Left lung (tissue), 10 donors: ENCODE data around the gene IKBKE. TPM values are rescaled to one million over a fixed set of nuclear protein-coding genes. Genes with fewer than 3 reads are reported as not detected.

ENCODE experiments used
- ATAC-seq: fragments of 200-7000 bp; cut with Tn5 transposase; one replicate; pipeline ENCODE4 v1.9.1; 2020; ENCODE audit warnings: moderate library complexity
- DNase-seq, 4 donors: peaks; one replicate each; pipeline ENCODE4 v3.0.0-alpha.2; 2013 to 2020
- H3K27ac ChIP-seq, 2 donors: fragments of 200-600 bp; sonication (generic) in 1 of 2; one replicate each; pipeline versions ENCODE4 v1.5.0 to v1.8.0; 2020 to 2021
- H3K27me3 ChIP-seq, 2 donors: fragments of 200-600 bp; sonication (generic) in 1 of 2; one replicate each; pipeline versions ENCODE4 v1.5.0 to v1.8.0; 2020 to 2021
- H3K36me3 ChIP-seq, 2 donors: fragments of 200-600 bp; sonication (generic) in 1 of 2; one replicate each; pipeline versions ENCODE4 v1.5.0 to v1.8.0; 2020 to 2021
- H3K4me1 ChIP-seq, 2 donors: fragments of 200-600 bp; one replicate each; pipeline ENCODE4 v1.8.0; 2021
- H3K4me3 ChIP-seq, 2 donors: fragments of 200-600 bp; sonication (generic) in 1 of 2; one replicate each; pipeline versions ENCODE4 v1.5.0 to v1.8.0; 2020 to 2021; ENCODE audit warnings: mild to moderate bottlenecking in 1 of 2
- H3K9me3 ChIP-seq, 2 donors: fragments of 200-600 bp; sonication (generic) in 1 of 2; one replicate each; pipeline versions ENCODE4 v1.5.0 to v1.8.0; 2020 to 2021
- intact Hi-C, 2 donors: fragments of 100-400 bp; cut with DNase I; formaldehyde crosslinking; loops; one replicate each; pipeline versions ENCODE4 v1.11.2 to v1.14.2; 2022
- polyA plus RNA-seq, 6 donors: library from polyadenylated mRNA; unstranded; fragments of 120-200 nt; gene quantifications; one replicate each; pipeline ENCODE4 v1.2.1, GENCODE V29; 2013; ENCODE audit not compliant: insufficient read length in 6 of 6
- total RNA-seq, 2 donors: library from RNA; stranded (reverse); fragmentation: NEBNext Ultra II Directional; extraction: Animal tissue kit (Norgen Biotek cat#: 25700); gene quantifications; one replicate each; pipeline ENCODE4 v1.2.1, GENCODE V29; 2021
- TF ChIP-seq, protein P1 (sequence below), 2 donors: fragments of 200-600 bp; sonication (generic) in 1 of 2; IDR thresholded peaks; one replicate each; pipeline versions ENCODE4 v1.5.0 to v1.8.0; 2021; ENCODE audit warnings: antibody characterized with exemption in 2 of 2
- donor health status: DM: no; HTN: yes; CAD: no.
- donor health status: DM: no; HTN: no; CAD: no.

The IKBKE gene
- total and polyA plus RNA-seq, 8 donors: 4.7 to 17.8 (median 7.8) TPM

DNA sequence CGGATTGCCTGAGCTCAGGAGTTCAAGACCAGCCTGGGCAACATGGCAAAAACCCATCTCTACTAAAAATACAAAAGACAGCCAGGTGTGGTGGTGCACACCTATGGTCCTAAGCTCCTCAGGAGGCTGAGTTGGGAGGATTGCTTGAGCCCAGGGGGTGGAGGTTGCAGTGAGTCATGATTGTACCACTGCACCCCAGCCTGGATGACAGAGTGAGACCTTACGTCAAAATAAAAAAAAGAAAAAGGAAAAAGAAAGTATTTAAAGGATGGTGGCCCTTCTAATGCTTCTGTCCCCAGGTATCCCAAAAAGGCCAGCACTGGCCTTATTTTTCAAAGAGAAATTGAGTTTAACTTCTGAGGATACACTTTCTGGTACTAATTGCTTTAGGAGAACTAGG, 1.7 kb downstream of the IKBKE start:
- ATAC-seq (no peak), DNase-seq (no peak)
- intact Hi-C loops: no loop called here
- peaks cover 25 to 66% of the 10 kb centered on the region in 2 donors for H3K4me1 ChIP-seq
- peak overlapping the region in 1 of 2 donors; percentile 76 for H3K27ac ChIP-seq
- no peaks in the 10 kb centered on the region for H3K9me3 ChIP-seq
- no peaks in the 10 kb centered on the region for H3K27me3 ChIP-seq
- H3K4me3 ChIP-seq: peak overlapping the region in 1 of 2 donors; percentile 72
- TF ChIP-seq, protein P1, sequence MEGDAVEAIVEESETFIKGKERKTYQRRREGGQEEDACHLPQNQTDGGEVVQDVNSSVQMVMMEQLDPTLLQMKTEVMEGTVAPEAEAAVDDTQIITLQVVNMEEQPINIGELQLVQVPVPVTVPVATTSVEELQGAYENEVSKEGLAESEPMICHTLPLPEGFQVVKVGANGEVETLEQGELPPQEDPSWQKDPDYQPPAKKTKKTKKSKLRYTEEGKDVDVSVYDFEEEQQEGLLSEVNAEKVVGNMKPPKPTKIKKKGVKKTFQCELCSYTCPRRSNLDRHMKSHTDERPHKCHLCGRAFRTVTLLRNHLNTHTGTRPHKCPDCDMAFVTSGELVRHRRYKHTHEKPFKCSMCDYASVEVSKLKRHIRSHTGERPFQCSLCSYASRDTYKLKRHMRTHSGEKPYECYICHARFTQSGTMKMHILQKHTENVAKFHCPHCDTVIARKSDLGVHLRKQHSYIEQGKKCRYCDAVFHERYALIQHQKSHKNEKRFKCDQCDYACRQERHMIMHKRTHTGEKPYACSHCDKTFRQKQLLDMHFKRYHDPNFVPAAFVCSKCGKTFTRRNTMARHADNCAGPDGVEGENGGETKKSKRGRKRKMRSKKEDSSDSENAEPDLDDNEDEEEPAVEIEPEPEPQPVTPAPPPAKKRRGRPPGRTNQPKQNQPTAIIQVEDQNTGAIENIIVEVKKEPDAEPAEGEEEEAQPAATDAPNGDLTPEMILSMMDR (IDR thresholded peaks at IDR 0.05): no peak
- H3K36me3 ChIP-seq: peaks cover 0 to 34% of the 10 kb centered on the region in 2 donors

DNA sequence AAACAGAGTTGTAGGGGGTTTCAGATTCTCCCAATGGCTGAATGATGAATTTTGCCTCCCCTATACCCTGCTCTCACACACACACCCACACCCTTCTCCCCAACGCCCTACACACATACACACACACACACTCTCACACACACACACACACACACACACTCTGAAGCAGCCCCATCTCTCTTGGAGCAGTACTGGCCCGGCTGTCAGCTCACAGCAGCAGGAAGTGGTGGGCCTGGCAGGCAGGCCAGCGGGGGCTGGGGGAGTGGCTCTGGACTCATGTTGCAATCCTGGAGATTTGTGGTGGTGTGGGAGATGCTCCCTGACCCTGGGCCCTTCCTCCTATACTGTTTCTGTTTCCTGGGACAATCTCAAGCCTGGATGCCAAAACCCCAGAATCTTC, 2.2 kb downstream of the IKBKE start:
- H3K9me3 ChIP-seq: no peaks in the 10 kb centered on the region
- intact Hi-C loops: no loop called here
- peak in 3 of 4 donors; percentile 57 to 86 (median 71) for DNase-seq
- TF ChIP-seq, protein P1 (IDR thresholded peaks at IDR 0.05): no peak
- H3K36me3 ChIP-seq: peaks cover 0 to 38% of the 10 kb centered on the region in 2 donors
- H3K4me1 ChIP-seq: peaks cover 25 to 62% of the 10 kb centered on the region in 2 donors
- H3K27ac ChIP-seq: peak overlapping the region in 1 of 2 donors; percentile 76
- no peaks in the 10 kb centered on the region for H3K27me3 ChIP-seq
- H3K4me3 ChIP-seq: peak overlapping the region in 1 of 2 donors; percentile 72
- peak; percentile 1 for ATAC-seq

DNA sequence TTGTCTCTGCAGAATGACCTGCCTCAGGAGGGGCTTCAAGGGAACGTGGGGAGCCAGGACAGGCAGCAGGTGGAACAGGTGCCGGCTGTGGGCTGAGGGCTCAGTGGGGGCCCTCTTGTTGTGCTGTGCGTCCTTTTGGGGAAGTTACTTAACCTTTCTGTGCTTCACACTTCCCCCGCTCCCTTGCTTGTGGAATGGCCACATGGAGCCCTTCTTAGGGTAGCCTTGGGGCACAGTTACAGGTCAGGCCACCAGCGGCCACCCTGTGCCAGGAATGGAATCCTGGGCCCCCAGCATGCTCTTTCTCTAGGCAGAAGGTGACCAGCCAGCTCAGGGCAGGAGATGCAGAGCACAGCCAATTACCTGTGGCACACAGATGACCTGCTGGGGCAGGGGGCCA, 2.6 kb downstream of the IKBKE start:
- Histone ChIP-seq H3K27ac (peak overlapping the region in 1 of 2 donors; percentile 69), H3K4me1 (peaks cover 25 to 58% of the 10 kb centered on the region in 2 donors), H3K27me3 (no peaks in the 10 kb centered on the region), H3K4me3 (peak overlapping the region in 1 of 2 donors; percentile 19), H3K9me3 (no peaks in the 10 kb centered on the region), H3K36me3 (peaks cover 0 to 43% of the 10 kb centered on the region in 2 donors)
- intact Hi-C loops: no loop called here
- DNase-seq (no peak), ATAC-seq (no peak)
- TF ChIP-seq, protein P1 (IDR thresholded peaks at IDR 0.05): no peak

DNA sequence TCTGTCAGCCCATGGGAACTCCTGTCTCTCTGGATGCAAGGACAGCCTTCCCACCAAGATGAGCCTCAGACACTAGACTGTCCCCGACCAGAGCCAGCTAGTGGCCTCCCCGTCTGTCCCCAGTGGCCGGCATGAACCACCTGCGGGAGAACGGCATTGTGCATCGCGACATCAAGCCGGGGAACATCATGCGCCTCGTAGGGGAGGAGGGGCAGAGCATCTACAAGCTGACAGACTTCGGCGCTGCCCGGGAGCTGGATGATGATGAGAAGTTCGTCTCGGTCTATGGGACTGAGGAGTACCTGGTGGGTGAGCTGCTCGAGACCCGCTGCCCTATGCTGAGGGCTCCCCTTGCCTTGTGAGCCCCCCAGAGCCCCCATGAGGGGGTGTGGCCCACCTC, 5.8 kb downstream of the IKBKE start:
- ATAC-seq: no peak
- peaks cover 7 to 27% of the 10 kb centered on the region in 2 donors for H3K4me1 ChIP-seq
- intact Hi-C loops: no loop called here
- H3K27me3 ChIP-seq: no peaks in the 10 kb centered on the region
- H3K36me3 ChIP-seq: peaks cover 0 to 65% of the 10 kb centered on the region in 2 donors
- TF ChIP-seq, protein P1 (IDR thresholded peaks at IDR 0.05): no peak
- no peaks in the 10 kb centered on the region for H3K9me3 ChIP-seq
- no peak overlapping the region for H3K4me3 ChIP-seq
- peak in 1 of 4 donors; percentile 20 for DNase-seq
- no peak overlapping the region for H3K27ac ChIP-seq

DNA sequence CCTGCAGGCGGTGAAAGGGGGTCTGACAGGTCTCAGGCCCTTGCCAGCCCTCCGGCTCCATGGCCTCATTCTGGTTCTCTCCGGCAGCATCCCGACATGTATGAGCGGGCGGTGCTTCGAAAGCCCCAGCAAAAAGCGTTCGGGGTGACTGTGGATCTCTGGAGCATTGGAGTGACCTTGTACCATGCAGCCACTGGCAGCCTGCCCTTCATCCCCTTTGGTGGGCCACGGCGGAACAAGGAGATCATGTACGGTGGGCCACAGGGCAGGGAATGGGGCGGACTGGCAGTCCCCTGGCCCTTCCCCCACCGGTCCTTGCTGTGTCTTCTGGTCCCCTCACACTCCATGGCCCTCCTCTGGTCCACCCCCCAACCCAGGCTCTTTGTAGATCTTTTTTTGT, 6.3 kb downstream of the IKBKE start:
- no peak for ATAC-seq
- intact Hi-C loops: no loop called here
- peak in 1 of 4 donors; percentile 19 for DNase-seq

More for the DNA sequence above, 6.3 kb downstream of the IKBKE start:
- Histone ChIP-seq H3K9me3 (no peaks in the 10 kb centered on the region), H3K27ac (no peak overlapping the region), H3K36me3 (peaks cover 0 to 66% of the 10 kb centered on the region in 2 donors), H3K4me1 (peaks cover 2 to 21% of the 10 kb centered on the region in 2 donors), H3K27me3 (no peaks in the 10 kb centered on the region), H3K4me3 (no peak overlapping the region)
- TF ChIP-seq, protein P1 (IDR thresholded peaks at IDR 0.05): no peak
